COR-L47 (cell line): ENCODE measurements around the gene TIMM21.
A peak's percentile ranks its signal among the peaks of the same experiment; 100 is the strongest.

Experiments used
- DNase-seq: peaks from one replicate; lab custom pipeline; 2025; lab: John Stamatoyannopoulos, UW

TIMM21 gene

GRCh38 chr18:74191577-74191976, 43.3 kb downstream of the TIMM21 start:
- DNase-seq: no peak

GRCh38 chr18:74194691-74195090, 46.4 kb downstream of the TIMM21 start:
- DNase-seq: no peak

GRCh38 chr18:74196220-74197119, 48.1 kb downstream of the TIMM21 start:
- peak; percentile 58 for DNase-seq

GRCh38 chr18:74197705-74198341, 49.5 kb downstream of the TIMM21 start:
- no peak for DNase-seq

- DNase-seq: no peak
Observed at GRCh38 chr18:74198453-74198852, 50.1 kb downstream of the TIMM21 start.

GRCh38 chr18:74200780-74201179, 52.5 kb downstream of the TIMM21 start:
- no peak for DNase-seq

- no peak for DNase-seq
Observed at GRCh38 chr18:74203811-74204210, 55.5 kb downstream of the TIMM21 start.

- DNase-seq: no peak
Observed at GRCh38 chr18:74204526-74205152, 56.3 kb downstream of the TIMM21 start.
